ENCODE data around the gene RERE.

The RERE gene

GRCh38 chr1:8355439-8356255, 461.8 kb downstream of the RERE start:
- no peak for DNase-seq

GRCh38 chr1:8354038-8354437, 463.4 kb downstream of the RERE start:
- no peak for DNase-seq

GRCh38 chr1:8352886-8353785, 464.3 kb downstream of the RERE start:
- DNase-seq, result no peak

- no peak for DNase-seq
These were observed 465.0 kb downstream of the RERE start for GRCh38 chr1:8352471-8352845.

GRCh38 chr1:8351693-8352470, 465.6 kb downstream of the RERE start:
- DNase-seq, result no peak

GRCh38 chr1:8350914-8351684, 466.3 kb downstream of the RERE start:
- no peak for DNase-seq

GRCh38 chr1:8349961-8350360, 467.5 kb downstream of the RERE start:
- no peak for DNase-seq

GRCh38 chr1:8349473-8349865, 468.0 kb downstream of the RERE start:
- no peak for DNase-seq

- DNase-seq, result peak; percentile 61
These were observed 468.5 kb downstream of the RERE start for GRCh38 chr1:8348777-8349472.

- DNase-seq, result no peak
These were observed 469.2 kb downstream of the RERE start for GRCh38 chr1:8348047-8348776.

GRCh38 chr1:8347635-8348034, 469.8 kb downstream of the RERE start:
- no peak for DNase-seq

- DNase-seq, result no peak
These were observed 471.6 kb downstream of the RERE start for GRCh38 chr1:8345621-8346415.

GRCh38 chr1:8344893-8345507, 472.4 kb downstream of the RERE start:
- DNase-seq, result no peak

- no peak for DNase-seq
These were observed 473.9 kb downstream of the RERE start for GRCh38 chr1:8343464-8344001.

GRCh38 chr1:8343044-8343443, 474.4 kb downstream of the RERE start:
- no peak for DNase-seq

- no peak for DNase-seq
These were observed 475.1 kb downstream of the RERE start for GRCh38 chr1:8342325-8342724.

- DNase-seq, result no peak
These were observed 477.0 kb downstream of the RERE start for GRCh38 chr1:8340448-8340847.

- no peak for DNase-seq
These were observed 478.2 kb downstream of the RERE start for GRCh38 chr1:8339203-8339600.

- DNase-seq, result no peak
These were observed 478.8 kb downstream of the RERE start for GRCh38 chr1:8338526-8339202.
